RWPE1 (cell line): ENCODE data around the gene SOCS6.

ENCODE experiments used
- CTCF ChIA-PET: fragments of 350-600 bp; sonication (Branson Sonifier 250); formaldehyde crosslinking; extraction: SDS; loops from one replicate; lab custom pipeline; 2021; lab: Yijun Ruan, JAX
- POLR2A ChIA-PET: fragments of 400-600 bp; formaldehyde crosslinking; extraction: SDS; loops from one replicate; lab custom pipeline; 2020; ENCODE audit warnings: antibody characterized with exemption; ENCODE audit not compliant: low non-redundant PET; lab: Yijun Ruan, JAX
- DNase-seq: peaks from one replicate; pipeline ENCODE4 v3.0.0; 2012; ENCODE audit warnings: low spot score
- H3K27ac ChIP-seq: fragments of 450-650 bp; 2 replicates; pipeline ENCODE4 v1.5.1; 2017
- TF ChIP-seq, protein P1 (sequence below): fragments of 450-650 bp; conservative IDR thresholded peaks from 2 replicates; pipeline ENCODE4 v1.5.1; 2017; ENCODE audit warnings: low read depth, mild to moderate bottlenecking

The SOCS6 gene

GRCh38 chr18:70273021-70273420, 15.8 kb upstream of the SOCS6 start:
- TF ChIP-seq, protein P1, sequence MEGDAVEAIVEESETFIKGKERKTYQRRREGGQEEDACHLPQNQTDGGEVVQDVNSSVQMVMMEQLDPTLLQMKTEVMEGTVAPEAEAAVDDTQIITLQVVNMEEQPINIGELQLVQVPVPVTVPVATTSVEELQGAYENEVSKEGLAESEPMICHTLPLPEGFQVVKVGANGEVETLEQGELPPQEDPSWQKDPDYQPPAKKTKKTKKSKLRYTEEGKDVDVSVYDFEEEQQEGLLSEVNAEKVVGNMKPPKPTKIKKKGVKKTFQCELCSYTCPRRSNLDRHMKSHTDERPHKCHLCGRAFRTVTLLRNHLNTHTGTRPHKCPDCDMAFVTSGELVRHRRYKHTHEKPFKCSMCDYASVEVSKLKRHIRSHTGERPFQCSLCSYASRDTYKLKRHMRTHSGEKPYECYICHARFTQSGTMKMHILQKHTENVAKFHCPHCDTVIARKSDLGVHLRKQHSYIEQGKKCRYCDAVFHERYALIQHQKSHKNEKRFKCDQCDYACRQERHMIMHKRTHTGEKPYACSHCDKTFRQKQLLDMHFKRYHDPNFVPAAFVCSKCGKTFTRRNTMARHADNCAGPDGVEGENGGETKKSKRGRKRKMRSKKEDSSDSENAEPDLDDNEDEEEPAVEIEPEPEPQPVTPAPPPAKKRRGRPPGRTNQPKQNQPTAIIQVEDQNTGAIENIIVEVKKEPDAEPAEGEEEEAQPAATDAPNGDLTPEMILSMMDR = no peak
- ChIA-PET POLR2A (no interaction called here), CTCF (no interaction called here)
- DNase-seq = no peak
- H3K27ac ChIP-seq = no peak overlapping the region

DNA sequence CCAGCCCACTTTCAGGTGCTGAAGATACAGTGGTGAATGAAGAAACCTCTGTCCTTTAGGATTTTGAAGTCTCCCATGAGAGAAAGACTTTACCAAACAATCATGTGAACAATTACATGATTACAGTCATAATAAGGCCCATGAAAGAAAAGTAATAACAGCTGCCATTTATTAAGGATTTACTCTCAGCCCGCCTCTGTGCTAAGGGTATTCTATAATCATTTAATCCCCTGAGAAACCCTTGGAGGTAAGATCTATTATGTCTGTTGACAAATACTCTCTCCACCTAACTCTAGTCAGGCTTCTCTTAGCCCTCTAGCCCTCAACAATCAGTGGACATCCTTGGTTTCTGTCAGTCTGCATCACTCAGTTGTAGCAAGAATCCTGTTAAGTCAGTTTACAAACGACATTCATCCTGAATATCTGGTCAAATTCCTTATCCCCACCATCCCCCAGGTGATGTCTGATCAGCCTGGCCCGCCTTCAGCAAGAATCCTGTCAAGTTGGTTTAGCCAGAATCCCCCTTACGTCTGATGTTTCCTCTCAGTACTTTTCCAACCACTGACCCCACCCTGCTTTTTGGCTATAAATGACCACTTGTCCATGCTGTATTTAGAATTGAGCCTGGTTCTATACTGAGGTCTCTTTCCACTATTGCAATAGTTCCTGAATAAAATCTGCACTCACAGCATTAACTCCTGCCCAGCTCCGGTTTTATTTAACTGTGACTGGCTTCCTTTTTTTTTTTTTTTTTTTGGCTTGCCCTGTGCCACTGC, 12.2 kb upstream of the SOCS6 start:
- ChIA-PET POLR2A (no interaction called here), CTCF (no interaction called here)
- DNase-seq = no peak
- no peak overlapping the region for H3K27ac ChIP-seq
- TF ChIP-seq, protein P1 = no peak

GRCh38 chr18:70279470-70279869, 9.4 kb upstream of the SOCS6 start:
- no peak overlapping the region for H3K27ac ChIP-seq
- CTCF ChIA-PET = no interaction called here
- POLR2A ChIA-PET = no interaction called here
- TF ChIP-seq, protein P1 = no peak
- no peak for DNase-seq

GRCh38 chr18:70280007-70280925, 8.6 kb upstream of the SOCS6 start:
- TF ChIP-seq, protein P1 = no peak
- DNase-seq = no peak
- CTCF ChIA-PET = no interaction called here
- H3K27ac ChIP-seq = no peak overlapping the region
- POLR2A ChIA-PET = no interaction called here

DNA sequence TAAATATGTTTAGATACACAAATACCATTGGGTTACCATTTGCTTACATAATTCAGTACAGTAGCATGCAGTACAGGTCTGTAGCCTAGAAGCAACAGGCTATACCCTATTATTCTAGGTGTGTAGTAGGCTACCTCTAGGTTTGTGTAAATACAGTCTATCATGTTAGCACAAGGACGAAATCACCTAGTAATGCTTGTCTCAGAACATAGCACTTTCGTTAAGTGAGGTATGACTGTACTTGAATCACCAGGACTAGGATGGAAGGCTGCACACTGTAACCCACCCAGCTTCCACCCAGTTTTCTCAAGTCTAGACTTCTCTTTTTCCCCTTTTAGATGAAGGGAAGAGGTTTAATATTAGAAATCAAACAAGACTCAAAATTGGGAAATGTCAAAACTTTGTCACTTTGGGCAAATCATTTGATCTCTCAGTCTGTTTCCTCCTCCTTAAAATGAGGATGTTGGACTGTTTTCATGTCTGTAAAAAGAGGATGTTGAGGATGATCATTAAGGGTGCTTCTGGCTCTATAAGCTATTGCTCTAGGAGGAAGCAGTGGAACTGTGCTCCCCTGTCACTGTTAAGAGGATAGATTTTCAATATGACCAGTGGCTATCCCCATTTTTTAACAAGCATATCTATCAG, 3.7 kb upstream of the SOCS6 start:
- TF ChIP-seq, protein P1 = no peak
- H3K27ac ChIP-seq = no peak overlapping the region
- POLR2A ChIA-PET = no interaction called here
- CTCF ChIA-PET = no interaction called here
- DNase-seq = no peak

- H3K27ac ChIP-seq = no peak overlapping the region
- POLR2A ChIA-PET = no interaction called here
- CTCF ChIA-PET = no interaction called here
- DNase-seq = no peak
- TF ChIP-seq, protein P1 = no peak
Observed at GRCh38 chr18:70287731-70288130, 1.1 kb upstream of the SOCS6 start.
